Omental fat pad (tissue), 4 donors: ENCODE results near the gene FGGY. TPM values are rescaled to one million over a fixed set of nuclear protein-coding genes. Genes with fewer than 3 reads are reported as not detected.

Source experiments
- ATAC-seq: fragments of 150-250 bp; one replicate; pipeline ENCODE4 v1.9.1; 2016; ENCODE audit warnings: mild to moderate bottlenecking, moderate library complexity; ENCODE audit not compliant: low FRiP score
- DNase-seq: peaks from one replicate; pipeline ENCODE4 v3.0.0-alpha.2; 2019; ENCODE audit warnings: low spot score
- CTCF ChIP-seq, 3 donors: fragments of 450-650 bp; IDR thresholded peaks; one replicate each; pipeline ENCODE4 v1.5.1; 2016 to 2017; ENCODE audit warnings: antibody characterized with exemption in 3 of 3, mild to moderate bottlenecking in 3 of 3, moderate library complexity in 2 of 3
- total RNA-seq, 4 donors: library from RNA; depleted of rRNA; stranded (reverse); fragments of >200 nt; gene quantifications; one replicate each; pipeline ENCODE4 v1.1.0, GENCODE V29; 2016

The FGGY gene
- total RNA-seq, 4 donors from 2014 or later: 4.9 to 20.6 (median 10.7) TPM

- TF ChIP-seq CTCF (IDR thresholded peaks at IDR 0.05): no peak
- no peak for DNase-seq
- ATAC-seq: no peak
Observed at GRCh38 chr1:59693406-59693805, 396.5 kb downstream of the FGGY start.

DNA sequence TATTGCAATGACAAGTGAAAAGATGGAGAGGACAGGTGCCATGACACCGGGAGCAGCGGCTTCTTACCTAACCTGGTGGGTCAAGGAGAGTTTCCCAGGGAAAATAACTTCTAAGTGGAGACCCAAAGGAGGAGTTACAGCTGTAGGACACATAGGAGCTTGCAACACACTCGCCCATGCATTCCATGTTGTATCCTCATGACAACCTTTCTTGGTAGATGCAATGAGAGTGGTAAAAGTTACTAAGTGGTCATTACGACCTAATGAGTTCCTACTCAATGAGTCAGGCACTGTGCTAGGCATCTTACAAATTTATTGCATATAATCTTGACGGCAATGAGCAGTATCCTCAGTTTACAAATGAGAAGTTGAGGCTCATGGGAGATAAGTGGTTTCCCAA, 398.4 kb downstream of the FGGY start:
- TF ChIP-seq CTCF (IDR thresholded peaks at IDR 0.05): no peak
- DNase-seq (no peak), ATAC-seq (no peak)

GRCh38 chr1:59696421-59697115, 399.7 kb downstream of the FGGY start:
- no peak for TF ChIP-seq CTCF (IDR thresholded peaks at IDR 0.05)
- no peak for ATAC-seq

GRCh38 chr1:59697150-59697800, 400.4 kb downstream of the FGGY start:
- no peak for TF ChIP-seq CTCF (IDR thresholded peaks at IDR 0.05)

More at GRCh38 chr1:59696421-59697115, 399.7 kb downstream of the FGGY start:
- DNase-seq: no peak

DNA sequence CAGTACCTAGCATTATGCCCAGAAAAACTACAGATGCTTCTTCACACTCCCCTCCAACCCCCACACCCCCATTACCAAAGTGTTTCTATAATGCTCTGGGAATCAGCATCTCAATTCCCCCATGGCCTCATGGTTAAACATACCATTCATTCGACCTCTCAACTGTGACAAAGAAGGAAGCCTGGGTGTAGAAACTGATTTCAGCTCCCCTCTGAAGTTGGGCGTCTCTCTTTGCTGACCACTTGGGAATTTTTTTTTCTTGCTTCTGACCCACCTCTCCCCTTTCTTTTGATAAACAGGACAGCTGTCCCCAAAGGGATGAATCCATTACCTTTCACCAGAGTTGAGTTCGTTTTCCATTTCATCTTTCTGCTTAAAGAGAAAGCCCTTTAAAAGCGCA, 401.5 kb downstream of the FGGY start:
- no peak for ATAC-seq
- no peak for DNase-seq
- TF ChIP-seq CTCF (IDR thresholded peaks at IDR 0.05): no peak

More at GRCh38 chr1:59697150-59697800, 400.4 kb downstream of the FGGY start:
- no peak for DNase-seq
- no peak for ATAC-seq

GRCh38 chr1:59699227-59699847, 402.4 kb downstream of the FGGY start:
- ATAC-seq (no peak), DNase-seq (no peak)
- peak in 2 of 3 donors; percentile 36 to 85 for TF ChIP-seq CTCF (IDR thresholded peaks at IDR 0.05)
